IPS-NIHi7 (cell line): Measurements from ENCODE around the gene RCOR2.

Experiments used
- DNase-seq: peaks from one replicate; pipeline ENCODE4 v3.0.0; 2012; ENCODE audit warnings: mixed read lengths; ENCODE audit errors: extremely low spot score

The RCOR2 gene

DNA sequence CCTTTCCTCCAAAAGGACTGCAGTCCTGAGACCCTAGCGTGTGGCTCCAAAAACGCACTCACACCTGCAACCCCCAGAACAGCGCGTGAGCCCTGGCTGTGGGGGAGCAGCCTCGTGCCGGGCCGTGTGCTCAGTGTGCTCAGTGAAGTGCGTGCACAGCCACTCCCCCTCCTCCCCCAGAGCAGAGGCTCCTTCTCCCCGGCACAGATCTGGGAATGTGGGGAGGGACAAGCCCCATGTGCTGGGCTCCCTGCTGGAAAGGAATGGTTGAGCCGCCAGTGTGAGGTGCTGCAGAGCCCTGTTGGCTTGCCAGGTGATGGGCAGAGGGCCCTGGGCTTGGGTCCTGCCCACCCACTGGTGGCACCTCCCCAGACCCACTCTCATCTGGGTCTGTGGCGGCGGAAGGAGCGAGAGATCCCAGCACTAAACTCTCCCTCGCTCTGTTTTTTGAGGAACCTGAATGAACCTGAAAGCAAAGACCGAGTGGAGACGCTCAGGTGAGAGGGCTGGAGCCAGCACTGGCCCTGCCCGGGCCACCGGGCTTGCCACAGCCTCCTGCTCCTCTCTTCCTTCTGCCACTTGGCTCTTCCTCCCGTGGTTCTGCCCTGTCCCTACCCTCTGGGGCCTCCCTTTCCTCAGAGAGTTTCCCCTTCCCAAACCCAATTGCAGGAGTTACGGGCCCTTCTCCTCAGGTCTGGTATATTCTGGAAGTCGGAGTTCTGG, 9.0 kb downstream of the RCOR2 start:
- peak; percentile 68 for DNase-seq

DNA sequence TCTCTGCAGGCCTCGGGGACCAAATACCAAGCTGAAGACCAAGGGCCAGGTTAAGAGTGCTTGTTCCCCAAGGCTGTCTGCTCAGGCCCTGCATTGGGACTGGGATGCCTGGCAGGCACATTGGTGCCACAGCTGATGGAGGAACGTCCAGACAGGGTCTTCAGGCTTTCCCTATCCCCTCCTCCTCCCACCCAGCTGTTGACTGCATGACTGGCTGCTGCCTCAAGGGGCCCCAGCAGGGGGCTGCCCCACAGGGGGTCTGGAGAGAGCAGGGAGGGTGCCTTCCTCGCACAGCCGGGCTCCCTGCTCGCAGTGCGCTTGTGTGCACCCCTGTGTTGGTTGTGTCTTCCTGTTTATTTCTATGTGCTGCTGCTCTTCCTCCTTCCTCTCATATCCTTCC, 9.9 kb downstream of the RCOR2 start:
- no peak for DNase-seq

DNA sequence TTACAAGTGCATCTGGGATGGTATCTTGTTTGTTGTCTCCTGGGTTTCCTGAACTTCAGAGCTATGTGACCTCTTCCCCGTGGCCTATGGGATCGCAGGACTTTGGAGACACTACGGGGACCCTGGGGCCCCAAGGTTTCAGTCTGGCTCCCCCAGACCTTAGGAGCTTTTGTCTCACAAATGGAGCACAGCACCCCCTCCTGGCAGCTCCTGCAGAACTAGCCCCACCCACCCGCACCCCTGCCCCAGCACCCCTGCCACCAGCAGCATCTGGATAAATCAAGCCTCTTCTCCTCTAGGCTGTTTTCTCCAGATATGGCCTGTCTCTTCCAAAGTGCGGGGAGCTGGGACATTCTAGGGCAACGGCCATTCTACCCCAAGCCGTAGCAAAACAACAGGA, 10.4 kb downstream of the RCOR2 start:
- peak; percentile 61 for DNase-seq

DNA sequence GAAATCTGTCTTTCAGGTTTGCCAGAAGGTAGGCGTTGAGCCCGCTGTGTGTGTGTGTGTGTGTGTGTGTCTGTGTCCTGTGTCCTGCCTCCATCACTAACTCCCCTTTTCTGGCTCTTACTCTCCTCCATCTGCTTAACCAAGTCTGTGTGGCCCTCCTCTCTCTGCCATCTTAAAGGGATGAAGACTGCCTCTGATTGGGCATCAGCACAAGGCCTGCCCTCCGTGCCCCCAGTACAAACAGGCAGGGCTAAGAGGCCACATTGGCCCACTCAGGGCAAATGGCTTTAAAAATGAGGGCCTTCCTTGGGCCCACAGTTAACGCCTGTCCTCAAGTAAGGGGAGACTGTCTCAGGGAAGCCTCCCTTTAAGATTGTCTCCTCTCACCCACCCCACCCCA, 10.9 kb downstream of the RCOR2 start:
- no peak for DNase-seq

DNA sequence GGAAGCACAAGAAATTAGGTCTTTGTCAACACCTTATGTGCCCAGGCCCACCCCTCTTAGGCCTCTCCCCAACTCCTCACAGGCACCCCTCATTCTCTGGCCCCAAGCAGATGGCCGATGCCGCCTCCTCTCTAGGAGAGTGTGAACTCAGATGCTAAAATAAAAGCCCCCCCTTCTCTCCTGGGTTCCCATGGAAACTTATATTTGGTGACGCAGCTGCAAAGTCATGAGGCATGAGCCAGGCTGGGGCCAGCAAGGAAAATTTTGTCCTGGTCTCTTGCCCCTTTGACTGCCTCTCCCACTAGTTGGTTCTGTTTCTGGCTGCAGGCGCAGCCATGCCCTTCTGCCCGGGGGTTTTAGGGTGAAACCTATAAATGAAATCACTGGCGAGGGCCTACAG, 11.8 kb downstream of the RCOR2 start:
- DNase-seq: no peak

DNA sequence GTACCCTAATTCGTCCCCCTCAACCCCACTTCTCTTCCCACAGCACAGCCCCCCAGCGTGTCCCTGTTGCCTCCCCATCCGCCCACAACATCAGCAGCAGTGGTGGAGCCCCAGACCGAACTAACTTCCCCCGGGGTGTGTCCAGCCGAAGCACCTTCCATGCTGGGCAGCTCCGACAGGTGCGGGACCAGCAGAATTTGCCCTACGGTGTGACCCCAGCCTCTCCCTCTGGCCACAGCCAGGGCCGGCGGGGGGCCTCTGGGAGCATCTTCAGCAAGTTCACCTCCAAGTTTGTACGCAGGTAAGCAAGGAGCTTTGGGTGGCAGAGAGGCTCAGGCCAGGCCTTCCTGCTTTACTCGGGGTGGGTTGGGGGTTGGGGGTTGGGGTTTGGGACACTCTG, 12.2 kb downstream of the RCOR2 start:
- DNase-seq: no peak

DNA sequence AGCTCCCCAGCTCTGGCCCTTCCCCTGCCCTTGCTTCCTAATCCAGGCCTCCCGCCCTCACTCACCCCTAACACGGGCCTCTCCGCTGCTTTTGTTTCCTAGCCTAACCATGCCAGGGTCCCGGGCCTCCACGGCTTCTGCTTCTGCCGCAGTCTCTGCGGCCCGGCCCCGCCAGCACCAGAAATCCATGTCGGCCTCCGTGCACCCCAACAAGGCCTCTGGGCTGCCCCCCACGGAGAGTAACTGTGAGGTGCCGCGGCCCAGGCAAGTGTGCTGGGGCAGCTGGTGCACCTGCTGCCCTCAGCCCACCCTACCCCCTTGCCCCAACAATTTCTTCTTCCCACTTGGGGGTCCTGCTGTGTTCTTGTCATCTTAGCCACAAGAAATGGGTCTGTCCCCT, 13.1 kb downstream of the RCOR2 start:
- DNase-seq: no peak

DNA sequence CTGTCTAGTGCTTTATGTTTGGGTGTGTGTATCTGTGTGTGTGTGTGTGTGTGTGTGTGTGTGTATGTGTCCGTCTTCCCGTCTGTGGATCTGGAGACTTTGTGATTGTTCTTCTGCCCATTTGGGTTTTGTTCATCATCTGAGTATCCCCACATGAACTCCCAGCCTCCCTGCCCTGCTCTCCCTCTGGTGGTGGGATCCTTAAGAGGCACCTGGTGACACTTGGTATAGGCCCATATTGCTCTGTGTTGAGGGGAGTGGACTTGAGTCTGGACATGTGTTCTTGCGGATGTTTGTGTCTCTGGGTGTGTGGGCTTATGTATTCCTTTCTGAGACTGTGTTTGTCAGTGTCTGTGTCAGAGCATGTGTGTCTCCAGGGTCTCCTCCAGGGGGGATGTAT, 15.3 kb downstream of the RCOR2 start:
- no peak for DNase-seq

DNA sequence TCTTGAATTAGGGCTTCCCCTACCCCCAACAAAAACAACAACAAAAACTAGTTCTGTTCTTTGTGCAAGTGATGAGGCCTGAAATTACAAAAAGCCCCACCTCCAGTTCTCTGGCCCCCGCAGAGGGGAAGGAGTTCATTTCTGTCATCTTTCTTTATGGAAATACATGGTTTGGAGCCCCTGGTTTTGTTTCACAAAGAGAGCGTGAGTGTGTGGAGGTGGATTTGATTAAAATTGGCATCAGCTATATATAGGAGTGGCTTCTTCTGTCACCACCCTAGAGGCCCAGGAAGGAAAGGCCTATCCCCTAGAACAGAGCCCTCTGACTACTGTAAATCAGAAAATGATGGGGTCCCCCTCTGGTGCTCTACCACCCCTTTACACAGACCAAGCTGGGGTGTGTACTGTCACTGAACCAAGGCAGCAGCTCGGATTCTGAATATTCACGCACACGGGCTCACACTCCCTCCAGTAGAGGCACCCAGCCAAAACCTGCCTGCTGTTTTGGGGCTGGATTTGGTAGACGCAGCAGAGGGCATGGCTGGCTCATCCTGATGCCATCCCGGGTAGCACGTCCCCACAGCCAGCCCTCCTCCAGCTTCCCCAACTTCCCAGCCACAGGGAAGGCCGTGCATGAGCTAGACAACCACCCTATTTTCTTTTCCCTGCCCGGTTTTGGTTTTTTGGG, 19.4 kb downstream of the RCOR2 start:
- DNase-seq: no peak

DNA sequence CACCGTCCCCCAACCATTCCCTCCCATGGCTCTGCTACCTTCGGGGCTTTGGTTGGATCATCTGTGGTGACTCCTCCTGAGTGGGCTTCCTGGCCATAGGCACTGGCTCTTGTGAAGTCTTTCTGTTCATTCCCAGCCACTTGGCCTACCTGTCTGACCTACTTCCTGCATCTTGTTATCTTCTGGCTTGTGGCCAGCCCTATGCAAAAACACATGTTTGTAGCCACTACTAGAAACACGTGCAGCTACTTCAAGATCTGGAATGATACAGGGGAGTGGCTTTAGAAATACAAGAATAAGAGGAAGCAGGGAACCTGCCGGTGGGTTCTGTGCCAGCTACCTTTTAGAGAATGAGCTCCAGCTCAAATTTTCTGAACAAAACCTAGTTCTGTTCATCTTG, 20.9 kb downstream of the RCOR2 start:
- no peak for DNase-seq

DNA sequence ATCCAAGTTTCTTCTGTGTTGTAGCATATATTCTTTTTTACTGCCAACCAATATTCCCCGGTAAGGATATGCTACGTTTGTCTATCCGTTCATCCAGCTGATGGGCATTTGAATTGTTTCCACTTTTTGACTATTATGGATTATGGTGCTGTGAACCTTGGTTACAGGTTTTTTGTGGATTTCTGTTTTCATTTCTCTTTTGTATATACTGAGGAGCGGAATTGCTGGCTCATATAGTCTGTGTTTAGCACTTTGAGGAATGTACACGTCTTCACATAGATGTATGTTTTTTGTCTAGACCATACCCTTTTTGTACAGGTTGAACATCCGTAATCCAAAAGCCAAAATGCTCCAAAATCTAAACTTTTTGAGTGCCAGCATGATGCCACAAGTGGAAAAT, 23.6 kb downstream of the RCOR2 start:
- DNase-seq: no peak

DNA sequence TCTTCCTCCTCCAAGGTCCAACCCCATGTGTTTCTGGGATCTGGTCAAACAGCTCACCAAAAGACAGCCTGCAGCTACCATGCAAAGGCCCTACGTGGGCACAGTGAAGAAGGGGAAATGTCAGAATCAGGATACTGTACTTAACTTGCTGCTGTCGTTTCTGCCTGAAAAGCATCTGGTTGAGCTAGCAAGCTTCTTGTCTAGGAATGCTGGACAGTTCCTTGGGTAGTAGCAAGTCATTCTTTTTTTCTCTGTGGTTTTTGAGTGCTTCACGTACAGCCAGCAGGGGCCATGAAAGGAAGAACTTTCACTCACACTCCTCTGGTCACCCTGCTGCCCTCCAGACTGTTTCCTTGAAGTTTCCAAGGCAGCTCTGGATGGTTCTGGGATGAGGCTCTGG, 24.7 kb downstream of the RCOR2 start:
- DNase-seq: no peak

DNA sequence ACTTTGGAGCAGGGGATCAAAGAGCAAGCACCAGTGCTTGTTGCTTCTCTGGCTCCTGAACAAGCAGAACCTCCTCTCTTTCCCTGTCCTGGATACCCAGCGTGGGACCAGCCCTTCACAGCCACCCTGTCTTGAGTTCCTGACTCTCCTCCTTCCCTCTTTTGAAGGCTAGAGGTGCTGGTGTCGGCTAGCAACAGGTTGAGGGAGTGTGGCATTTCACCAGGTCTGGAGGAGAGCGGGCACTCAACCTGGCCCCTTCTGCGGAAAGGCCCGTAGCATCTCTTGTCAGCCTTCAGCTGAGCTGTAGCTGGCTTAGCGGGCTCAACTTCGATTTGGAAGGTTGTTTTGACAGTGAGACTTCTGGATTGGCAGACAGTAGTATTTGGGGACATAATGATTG, 26.6 kb downstream of the RCOR2 start:
- no peak for DNase-seq

DNA sequence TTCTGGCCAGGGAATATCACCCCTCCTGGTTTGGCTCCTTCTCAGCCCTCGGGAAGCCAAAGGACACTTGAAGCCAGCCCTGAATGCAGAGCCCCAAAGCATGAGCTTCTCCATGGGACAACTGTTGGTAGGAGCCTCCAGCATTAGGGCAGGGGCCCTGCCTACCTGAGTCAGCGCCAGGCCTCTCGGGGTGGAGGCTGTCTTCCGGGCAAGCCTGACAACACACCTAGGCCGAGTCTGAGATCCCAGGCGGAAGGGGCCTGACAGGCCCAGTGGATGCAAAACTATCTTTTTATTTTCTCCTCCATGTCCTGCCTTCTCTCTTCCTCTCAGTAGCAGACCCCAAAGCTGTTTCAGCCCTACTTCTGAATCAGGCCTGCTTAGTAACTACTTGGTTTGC, 27.6 kb downstream of the RCOR2 start:
- DNase-seq: no peak

DNA sequence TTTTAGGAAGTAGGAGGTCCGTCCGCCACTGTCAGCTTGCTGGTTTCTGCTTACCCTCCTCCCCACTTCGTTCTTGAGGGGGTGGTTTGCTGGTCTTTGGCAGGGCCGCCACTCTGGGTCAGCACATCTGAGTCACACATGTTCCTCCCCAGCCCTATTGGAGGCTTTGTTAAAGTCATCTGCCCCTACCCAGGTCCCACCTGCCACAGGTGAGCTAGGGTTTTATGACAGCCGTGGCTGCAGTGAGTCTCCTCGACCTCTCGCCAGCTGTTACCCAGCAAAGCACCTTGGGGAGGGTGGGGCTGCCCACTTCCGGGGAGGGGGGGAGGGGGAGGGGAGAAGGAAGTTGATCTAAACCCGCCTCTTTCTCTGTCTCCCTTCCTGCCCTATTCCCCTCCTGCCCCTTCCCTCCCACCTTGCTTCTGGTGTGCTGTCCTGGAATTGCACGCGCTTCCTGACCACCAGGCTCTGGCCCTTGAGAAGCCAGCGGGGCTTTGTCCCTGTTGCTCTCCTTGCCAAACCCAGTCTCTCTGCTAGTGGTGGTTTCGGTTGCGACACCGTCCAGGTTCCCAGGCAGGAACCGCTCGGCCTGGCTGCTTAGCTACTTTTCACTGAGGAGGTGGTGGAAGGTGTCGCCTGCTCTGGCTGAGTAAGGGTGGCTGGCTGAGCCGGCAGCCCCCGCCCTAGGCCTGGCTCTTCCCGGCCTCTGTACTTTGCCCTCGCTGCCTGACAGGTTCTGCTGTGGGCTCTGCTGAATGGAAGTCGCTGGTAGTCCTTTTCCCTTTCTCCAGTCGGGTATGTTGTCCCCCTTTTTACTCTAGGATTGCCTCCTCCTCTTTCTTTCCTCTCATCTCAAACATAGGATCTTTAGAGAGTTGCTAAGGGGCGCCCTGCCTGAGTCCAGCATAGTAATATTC, 28.5 kb downstream of the RCOR2 start:
- DNase-seq: peak; percentile 77

DNA sequence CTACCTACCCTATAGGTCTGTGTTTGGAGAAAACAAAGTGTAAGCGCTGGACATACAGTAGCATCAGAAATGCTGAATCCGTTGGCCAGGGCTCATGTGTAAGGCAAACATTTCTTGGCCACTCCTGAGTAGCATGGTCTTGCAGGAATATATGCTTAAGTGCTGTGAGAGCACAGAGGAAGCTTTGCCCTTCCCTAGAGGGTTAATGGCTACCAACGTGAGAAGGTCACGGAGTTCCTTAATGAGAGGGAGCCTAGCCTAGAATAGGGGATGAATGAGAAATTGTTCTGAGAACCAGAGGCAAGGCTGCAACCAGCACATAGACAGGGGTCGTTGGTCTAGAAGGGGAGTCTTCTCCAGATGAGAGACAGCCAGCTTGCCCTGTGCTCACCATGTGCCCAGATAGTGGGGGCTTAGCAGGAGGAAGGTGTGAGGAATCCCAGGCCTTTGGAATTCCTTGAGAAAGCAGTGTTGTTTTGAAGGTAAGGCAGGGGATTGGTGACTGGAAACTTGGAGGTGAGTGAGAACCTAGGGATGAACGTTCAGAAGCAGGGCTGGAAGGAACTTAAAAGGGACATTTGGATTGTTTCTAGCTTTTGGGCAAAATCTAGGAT, 29.5 kb downstream of the RCOR2 start:
- no peak for DNase-seq

DNA sequence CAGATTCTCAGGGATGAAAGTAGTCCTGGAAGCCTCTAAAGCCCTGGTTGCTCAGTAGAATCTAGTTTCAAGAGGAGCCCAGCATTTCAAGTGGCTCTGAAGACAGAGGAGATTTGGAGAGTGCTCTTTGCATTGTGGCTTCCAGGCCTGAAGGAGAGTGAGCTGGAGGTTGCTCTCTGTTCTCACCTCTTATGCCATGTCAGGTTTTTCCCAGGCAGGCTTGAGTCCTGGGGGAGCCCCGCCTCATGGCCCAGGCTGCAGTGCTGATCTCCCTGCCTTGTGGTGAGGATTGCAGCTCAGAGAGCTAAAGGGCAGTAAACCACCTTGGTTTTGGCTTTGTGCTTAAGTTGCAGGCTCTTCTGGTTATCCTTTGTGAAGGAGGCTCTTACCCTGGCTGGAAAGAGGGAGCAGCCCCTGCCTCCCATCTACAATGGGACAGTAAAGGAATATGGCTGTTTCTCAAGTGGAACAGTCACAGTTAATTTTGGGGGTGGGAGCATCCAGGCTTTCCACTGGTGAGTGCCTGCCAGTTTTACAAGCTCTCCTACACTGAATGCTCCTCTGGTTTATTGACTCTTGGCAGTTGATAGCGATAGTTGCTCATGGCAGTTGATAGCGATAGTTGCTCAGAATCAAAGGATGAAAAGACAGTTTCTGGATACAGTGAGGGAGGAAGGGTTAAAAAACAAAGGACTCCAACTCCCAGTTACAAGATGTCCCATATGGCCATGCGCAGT, 32.6 kb downstream of the RCOR2 start:
- DNase-seq: no peak

DNA sequence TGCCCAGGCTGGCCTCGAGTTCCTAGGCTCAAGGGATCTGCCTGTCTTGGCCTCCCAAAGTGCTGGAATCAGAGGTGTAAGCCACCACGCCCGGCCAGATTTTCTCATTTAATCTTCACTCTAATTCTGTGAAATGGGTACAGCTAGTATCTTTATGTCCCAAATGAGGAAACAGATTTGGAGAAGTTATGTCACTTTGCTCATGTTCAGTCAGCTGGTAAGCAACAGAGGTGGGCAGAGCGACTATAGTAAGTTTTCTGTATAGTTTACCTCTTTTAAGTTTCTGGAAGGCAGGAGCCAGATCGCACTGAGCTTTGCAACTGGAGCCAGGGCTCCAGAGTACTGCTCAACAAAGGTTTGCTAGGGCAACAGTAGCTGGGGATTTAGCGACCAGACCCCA, 33.2 kb downstream of the RCOR2 start:
- no peak for DNase-seq

DNA sequence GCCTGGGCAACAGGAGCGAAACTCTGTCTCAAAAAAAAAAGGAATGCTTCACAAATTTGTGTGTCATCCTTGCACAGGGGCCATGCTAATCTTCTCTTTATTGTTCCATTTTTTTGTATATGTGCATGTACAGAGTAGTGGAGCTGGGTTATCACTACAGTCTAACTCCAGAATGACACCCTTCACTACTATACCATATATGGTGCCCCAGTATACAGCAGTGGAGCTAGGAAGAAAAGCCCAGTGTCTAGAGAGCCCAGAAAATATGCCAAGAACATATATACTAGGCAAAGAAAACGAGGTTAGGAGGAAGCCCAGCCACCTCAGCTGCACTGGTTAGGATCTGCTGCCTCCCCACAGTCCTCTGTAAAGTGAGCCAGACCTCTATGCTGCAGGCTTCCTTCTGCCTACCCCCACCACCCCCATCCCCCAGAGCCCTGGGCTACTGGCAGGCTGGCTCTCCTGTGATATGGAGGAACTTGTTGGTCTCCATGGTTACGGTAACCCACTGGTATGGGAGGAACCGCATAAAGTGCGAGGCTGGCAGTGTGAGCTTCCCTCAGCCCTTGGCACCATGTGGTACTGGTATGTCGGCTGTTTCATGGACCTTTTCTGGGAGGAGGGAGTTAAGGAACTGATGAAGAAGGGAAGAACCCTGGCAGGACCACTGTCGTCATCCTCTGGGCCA, 34.3 kb downstream of the RCOR2 start:
- DNase-seq: peak; percentile 73

DNA sequence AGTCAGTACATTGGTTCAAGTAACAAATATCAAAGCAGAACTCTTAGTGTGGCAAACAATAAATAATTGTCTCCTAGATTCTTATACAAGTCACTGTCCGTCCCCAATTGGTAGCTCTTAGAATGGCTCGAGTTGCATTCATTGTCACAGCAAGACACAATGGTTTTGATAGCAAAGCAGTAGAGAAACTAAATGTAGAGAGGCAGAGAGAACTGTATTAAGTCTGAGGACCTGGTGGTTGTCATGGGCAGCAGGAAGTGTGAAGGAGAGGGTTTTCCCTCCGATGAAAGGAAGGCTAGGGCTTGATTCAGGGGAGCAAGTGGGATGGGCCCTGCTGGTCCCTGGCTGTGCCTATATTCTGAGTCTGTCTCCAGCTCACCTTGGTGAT, 36.6 kb downstream of the RCOR2 start:
- no peak for DNase-seq
